ENCODE results near the gene NRF1. TPM values are rescaled to one million over a fixed set of nuclear protein-coding genes. Genes with fewer than 3 reads are reported as not detected.

The NRF1 gene
- total RNA-seq, 1 donor from 2014 or later: 16.0 TPM

- DNase-seq: no peak
Observed at GRCh38 chr7:129804111-129804889, 192.8 kb downstream of the NRF1 start.

GRCh38 chr7:129804890-129805719, 193.6 kb downstream of the NRF1 start:
- DNase-seq: no peak

Small RNAs within 50 kb of the gene (small RNA-seq; reads per million reads assigned to genes)
- gene MIR182 (ENCODE audit: low replicate concordance) (4,088 reads per million, percentile 100 among the genes with 10 or more reads in this experiment), gene MIR183 (ENCODE audit: low replicate concordance) (298 reads per million, percentile 97 among the genes with 10 or more reads in this experiment), gene MIR96 (ENCODE audit: low replicate concordance) (5.3 reads per million, percentile 91 among the genes with 10 or more reads in this experiment)

Other genes with a start within 250 kb of the NRF1 start
- gene STRIP2, start 177.3 kb upstream of the NRF1 start, total RNA-seq: 1.9 TPM
- 0.20 TPM for gene SMKR1, start 109.2 kb upstream of the NRF1 start, total RNA-seq